Stimulated activated CD8-positive, alpha-beta memory T cell treated with anti-CD3 and anti-CD28 coated beads, Interleukin-15, amount 100 ng/mL, for 24 hours (primary cell): ENCODE data around the gene ACRBP.

Source experiments
- DNase-seq: peaks from one replicate; pipeline ENCODE4 v3.0.0-alpha.2; 2020; ENCODE audit warnings: low read depth

The ACRBP gene

DNA sequence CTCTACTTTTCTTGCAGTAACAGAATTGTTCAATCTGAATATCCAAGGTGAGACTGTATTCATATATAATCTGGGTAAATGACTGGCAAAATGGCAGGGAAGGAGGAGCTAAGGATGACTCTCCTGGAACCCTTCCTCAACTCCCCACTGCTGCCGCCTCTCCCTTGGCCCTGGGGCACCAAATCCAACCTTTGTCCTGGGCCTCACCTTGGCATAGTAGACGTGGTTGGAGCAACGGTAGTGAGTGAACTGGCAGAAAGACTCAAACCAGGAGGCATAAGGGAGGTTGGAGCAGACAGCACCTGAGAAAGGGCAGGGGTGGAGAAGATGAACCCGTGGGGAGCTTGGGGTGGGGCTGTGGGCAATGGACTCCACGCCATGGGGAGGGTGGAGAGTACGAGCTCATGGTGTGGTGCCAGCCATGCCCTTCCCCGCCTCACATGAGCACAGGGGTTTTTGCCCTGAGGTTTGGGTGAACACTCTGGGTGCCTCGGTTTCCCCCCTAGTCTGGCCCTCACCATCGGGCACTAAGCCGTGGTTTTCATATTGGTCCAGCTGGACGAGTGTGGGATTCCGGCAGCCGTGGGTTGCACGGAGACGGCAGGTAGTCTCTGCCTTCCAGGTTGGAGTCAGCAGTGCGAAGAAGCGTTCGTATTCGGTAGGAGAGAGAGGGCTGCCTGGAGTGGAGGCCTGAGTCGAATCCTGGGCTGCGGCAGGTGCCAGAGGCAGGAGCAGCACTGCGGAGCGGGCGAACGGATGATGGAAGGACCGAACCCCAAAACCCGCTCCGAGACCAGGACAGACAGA, 753 bp downstream of the ACRBP start:
- no peak for DNase-seq

DNA sequence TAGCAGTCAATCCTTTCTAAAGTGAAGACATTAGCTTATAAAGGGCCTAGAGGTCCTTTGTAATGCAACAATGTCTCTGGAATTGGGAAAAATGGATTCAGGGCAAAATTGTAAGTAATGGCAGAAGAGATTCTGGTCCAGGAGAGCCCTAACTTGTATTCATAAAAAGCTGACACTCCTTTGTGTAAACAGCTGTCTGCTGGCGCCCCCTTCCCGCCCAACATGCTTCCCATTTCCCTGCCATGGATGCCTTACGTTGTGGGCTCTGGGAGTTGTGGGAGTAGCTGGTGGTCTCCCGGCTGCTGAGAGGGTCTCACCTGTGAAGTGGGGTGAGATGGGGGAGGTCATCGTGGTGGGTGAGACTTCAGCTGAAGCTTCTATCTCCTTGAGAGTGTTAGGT, 2.3 kb downstream of the ACRBP start:
- DNase-seq = no peak

DNA sequence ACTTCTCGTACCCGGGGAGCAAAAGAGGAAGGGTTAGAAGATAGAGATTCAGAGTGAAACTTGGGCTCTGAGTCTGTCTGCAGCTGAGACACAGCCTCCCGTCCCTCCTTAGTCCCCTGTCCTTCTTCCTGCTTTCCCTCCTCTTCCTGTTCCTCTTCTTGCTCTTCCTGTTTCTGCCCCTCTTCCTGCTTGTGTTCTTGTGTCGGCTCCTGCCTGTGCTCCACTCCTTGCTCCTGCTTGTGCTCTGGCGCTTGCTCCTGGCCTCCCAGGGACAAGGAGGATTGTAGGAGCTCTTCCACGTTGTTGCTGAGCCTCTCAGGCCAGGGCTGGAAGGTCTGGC, 3.0 kb downstream of the ACRBP start:
- DNase-seq = no peak

DNA sequence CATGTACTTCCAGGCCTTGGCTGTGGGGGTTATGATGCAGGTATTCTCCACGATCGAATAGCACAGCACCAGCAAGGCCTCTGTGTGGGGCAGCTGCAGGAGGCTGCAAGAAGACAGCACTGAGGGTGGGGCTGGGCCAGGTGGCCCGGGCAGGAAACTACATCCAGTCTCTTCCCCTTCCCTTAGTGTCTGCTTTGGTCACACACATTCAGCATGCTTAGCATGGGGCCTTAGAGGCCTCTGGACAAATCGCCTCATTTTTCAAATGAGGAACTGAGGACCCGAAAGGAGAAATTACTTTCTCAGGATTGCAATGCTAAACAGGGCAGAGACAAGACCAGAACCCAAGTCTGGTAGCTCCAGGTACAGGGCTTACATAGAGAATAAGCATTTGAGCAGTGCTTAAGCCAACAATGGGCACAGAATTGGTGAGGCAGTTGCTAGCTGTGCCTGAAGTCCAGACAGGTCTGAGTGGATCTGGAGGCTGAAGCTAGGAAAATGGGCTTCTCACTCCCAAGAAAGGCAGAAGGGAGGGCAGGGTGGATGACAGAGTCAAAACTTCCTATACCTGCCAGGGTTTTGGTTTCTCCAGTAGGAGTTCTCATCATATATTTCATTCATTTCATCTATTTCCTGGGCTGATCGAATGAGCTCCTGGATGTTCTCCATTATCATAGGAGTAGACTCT, 3.5 kb downstream of the ACRBP start:
- no peak for DNase-seq

DNA sequence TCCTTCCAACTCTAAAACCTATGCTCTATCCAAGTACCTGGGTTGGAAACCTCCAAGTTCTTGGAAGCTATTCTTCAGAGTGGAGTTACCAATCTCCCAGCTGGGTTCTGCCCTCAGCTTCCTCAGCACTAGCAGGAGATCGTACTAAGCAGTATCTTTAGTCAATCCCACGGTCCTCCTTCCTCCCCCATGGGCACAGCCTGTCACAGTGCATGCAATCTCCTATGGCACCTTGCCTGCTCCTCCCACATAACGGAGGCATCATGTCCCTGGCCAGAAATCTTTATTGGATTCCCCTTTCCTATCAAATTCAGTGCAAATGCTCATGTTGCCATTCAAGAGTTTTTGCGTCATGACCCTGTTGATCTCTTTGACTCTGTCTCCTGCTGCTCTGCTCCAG, 6.1 kb downstream of the ACRBP start:
- no peak for DNase-seq

DNA sequence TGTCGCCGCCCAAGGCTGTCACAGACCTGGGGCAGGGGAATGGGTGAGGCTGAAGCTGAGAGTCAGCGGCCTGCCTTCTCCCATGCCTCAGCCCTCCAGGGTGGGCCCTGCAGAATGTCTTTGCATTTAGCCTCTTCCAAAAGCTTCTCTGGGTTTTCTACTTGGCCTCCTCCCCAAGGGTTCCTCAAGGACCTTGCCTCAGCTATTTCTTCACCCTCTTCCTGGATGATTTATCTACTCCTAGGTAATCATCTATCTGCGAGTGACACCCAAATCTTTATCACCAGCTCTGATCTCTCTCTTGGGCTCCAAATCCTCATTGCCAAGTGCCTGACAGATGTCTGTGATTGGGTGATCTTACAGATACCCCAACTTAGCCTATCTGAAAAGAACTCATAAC, 6.7 kb downstream of the ACRBP start:
- no peak for DNase-seq

DNA sequence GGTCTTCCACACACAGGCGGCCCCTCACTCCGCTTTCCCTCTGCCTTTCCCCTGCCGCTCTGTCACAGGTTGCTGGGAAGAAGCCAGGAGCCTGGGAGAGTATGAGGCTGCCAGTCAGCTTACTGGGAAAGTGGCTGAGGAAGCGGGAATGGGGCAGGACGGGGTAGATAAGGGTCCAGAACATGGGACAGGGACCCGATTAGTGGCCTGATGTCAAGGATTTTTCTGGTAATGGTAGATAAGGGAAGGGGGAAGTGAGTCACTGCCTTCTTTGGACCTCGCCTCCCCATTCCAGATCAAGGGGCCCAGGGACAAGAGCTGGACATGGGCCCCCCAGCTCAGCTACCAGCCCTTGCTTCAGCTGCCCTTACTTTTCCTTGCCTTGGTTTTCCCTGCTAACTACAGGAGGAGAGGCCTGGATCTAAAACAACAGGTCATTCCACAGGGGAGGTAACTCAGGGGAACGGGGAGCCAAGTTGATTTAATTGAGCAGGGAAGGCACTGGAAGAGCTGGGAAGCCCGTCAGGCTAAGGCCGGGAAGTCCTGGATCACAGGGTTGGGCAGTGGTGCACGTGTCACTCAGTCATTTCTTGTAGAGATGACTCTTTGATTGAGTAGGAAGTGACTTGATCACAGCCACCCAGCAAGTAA, 8.0 kb downstream of the ACRBP start:
- DNase-seq = no peak

DNA sequence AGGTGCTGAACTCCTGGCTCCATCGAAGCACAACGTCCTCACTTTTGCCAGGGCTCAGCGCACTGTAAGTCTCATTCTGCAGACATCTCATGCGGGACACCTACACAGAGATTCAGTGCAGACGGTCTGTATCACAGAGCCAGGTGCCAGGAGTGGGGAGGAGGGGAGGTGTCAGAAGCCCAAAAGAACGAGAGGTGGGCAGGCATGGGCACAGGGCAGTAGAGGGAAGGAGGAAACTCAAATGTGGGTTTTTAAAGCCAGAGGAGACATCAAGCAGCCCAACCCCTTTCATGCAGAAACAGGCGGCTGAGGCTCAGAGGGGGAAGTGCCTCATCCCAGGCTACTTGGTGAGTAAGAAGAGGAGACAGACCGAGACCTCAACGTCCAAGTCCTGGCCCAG, 8.9 kb downstream of the ACRBP start:
- no peak for DNase-seq

DNA sequence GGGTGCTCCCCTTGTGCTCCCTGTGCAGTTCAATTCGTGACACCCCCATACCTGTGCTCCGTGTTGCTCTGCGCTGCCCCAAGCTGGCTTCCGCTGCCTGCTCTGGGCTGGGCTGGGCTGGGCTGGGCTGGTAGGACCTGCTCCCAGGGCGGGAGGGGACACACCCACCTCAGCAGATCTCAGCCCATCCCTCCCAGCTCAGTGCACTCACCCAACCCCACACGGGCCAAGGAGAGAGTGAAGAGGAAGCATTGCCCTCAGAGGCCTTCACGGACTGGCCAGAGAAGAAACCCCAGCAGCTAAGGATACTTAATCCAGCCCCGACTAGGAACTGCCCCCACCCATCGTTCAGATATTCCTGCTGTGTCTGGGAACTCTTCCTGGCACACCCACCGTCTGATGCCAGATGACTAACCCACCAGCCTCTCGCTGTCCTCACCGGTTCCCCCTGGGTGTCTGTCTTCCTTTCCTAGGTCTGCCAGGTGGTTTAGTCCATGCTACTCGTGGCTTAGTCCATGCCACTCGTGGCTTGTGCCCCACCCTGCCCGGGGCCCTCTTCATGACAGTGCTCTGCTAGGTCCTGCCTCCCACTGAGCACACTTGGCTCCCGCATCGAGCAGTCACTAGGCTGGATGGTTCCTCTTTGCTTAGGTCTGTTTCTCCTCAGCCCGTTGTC, 11.2 kb downstream of the ACRBP start, which contains the start of gene LPAR5:
LPAR5 (minus strand) TSS at position 104 of the 676 bp plus-strand sequence. CDS start 14,711 bp downstream, outside the sequence.
- no peak for DNase-seq

DNA sequence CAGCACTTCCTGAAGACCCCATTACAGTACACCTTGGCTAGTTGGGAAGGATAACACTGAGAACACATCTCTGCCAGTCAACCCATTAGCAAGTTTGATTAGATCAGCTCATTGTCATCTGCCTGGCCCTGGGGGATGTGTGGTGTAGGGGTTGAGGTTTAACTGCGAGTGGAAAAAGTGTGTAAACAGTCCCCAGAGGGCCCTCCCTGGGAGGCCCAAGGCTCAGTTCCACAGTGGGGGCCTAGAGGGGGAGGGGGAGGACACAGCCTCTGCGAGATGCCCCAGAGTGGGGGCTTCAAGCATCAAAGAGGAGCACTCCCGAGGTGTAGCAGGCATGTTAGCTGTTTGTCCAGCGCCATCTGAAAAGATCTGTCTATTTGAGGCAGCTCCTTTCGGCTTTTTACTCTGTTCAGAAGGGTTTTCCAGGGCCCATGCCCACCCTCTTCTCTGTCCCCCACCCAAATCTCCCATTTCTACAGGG, 11.8 kb downstream of the ACRBP start:
- DNase-seq = no peak

DNA sequence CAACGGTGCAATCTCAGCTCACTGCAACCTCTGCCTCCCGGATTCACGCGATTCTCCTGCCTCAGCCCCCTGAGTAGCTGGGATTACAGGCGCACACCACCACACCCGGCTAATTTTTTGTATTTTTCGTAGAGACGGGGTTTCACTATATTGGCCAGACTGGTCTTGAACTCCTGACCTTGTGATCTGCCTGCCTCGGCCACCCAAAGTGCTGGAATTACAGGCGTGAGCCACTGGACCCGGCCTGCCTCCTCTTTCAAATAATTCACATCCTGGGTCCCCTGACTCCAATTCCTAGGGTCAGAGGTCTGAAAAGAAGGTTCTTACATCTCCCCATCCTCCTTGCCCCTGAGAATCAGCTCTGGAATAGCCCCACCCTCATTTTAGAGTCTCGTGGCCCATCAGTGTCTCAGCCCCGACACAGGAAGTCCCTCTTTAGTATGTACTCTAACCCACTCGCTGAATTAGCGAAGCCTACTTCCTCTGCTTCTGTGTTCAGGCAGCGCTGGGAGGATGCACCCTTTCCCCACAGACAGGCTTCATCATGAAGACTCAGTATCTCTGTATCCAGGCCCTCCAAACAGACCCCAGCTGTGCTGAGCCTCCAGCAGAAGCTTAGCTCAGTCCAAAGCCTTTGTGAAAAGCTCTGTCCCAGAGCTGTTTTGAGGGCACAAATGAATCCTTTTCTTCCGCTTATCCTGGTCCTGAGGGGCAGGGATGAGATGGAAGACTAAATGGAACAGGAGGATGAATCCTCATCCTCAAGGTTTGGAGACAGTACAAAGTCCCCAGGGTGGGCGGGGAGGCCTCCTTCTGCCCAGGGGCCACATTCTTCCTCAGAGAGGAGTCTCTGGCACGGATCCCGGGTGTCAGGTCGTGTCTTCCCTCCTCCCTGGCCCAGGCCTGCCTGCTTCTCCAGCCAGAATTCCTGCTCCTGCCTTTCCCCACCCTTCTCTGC, 14.9 kb downstream of the ACRBP start:
- DNase-seq = no peak

DNA sequence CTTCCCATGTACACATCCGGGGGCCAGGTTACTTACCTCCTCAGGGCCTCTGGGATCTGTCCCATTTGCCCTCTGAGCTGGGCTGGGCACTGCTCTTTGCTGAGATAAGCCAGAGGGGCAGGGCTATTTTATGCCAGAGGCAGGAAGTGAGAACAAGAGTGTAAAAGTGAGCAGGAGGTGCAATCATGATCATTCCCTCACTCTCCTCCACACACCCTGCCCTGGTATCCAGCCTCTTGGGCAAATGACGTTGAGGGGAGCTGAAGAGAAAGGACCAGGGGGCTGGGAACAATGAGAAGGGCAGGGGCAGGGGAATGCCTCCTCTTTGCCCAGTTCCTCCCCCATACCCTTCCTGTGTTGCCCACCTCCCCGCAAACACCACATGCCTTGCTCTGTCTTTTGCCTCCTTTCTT, 15.7 kb downstream of the ACRBP start:
- no peak for DNase-seq

DNA sequence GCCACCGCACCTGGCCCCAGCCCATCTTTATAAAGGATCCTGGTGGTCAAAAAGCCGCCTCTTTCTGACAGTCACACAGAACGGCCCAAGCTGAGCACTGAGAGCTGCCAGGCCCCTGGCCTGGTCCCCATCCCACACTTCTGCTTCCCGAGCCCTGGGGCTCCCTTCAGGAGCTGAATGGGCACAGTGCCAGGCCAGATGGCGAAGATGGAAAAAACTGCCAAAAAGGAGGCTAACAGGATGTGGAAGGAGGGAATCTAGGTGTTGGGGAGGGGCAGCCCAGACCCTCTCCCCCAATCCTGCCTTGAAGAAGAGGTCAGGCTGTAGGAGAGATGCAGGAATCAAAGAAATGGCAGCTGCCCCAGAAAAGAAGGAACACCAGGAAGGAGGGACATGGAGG, 16.5 kb downstream of the ACRBP start:
- DNase-seq = no peak

DNA sequence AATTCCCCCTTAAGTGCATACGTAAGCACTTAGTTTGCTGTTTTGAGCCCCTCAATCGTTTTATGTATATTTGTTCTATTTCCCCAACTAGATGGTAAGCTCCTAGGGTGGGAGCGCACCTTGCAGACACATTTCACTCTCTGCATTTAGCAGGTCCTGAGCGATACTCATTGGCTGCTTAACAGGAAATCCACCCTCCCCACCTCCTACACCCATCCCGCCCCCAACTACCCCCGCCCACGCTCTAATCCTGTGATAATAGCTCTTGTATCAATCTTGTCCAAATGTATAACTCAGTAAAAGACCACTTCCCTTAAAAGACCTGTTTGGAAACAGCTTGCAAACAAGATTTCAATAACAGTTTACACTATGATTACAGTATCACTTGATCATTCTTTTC, 19.6 kb downstream of the ACRBP start:
- no peak for DNase-seq

DNA sequence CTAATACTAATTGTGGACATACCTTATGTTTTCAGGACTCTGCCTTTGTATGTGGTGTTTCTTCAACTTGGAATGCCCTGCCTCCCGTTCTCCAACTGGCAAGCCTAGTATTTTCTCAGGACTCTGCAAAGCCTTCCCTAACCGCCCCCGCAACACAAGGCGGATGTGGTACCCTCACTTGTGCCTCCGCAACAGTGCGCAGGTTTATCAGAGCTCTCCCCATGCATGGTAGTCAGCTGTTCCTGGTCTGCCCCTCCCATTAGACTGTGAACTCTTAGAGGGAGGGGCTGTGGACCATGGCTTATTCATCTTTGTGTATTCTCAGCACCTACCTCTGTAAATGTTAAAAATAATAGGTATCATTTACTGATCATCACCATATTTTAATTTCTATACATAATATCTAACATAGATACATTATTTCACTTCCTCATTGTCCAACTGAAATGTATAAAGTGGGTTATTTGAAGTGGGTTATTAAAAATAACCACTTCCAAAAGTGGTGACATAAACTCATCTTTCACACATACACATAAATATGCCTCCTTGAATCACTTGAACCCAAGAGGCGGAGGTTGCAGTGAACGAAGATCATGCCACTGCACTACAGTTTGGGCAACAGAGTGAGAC, 20.5 kb downstream of the ACRBP start:
- DNase-seq = no peak

DNA sequence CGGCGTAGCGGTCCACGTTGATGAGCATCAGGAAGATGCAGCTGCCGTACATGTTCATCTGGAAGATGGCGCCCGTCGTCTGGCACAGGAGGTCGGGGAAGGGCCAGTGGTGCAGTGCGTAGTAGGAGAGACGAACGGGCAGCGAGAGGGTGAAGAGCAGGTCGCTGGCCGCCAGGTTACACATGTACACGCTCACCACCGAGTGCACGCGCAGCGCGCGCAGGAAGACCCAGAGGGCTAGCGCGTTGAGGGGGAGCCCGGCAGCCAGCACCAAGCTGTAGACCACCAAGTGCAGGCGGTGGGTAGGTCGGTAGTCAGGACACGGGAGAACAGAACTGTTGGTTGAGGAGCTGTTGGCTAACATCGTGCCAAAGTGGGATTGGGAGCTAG, 26.4 kb downstream of the ACRBP start:
- DNase-seq = no peak

DNA sequence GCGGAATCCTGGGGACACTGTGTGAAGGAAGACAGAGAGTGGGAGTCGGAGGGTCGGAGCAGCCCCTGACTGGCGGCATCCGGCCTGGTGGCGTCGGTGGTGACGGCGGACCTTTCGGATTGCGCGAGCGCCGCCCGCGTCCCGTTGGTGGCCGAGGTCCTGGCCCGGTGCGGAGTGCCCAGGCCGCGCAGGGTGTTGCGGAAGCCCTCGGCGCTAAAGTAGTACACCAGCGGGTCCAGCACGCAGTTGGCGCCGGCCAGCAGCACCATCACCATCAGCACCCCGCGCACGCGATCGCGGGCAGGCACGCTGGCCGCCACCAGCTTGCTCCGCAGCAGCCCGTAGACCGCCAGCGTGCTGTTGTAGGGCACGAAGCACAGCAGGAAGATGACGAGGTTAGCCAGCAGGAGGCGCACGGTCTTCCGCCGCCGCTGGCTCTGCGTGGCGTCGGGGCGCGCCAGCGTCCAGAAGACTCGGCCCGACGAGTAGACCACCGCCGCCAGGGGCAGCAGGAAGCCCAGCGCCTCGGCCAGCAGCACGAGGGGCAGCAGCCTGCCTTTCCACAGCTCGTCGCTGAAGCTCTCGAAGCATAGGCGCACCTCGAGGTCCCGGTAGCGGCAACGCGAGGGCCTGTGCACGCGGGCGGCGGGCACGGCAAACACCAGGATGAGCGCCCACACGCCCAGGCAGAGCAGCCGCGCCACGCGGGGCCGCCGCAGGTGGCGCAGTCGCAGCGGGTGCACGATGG, 26.9 kb downstream of the ACRBP start:
- no peak for DNase-seq

DNA sequence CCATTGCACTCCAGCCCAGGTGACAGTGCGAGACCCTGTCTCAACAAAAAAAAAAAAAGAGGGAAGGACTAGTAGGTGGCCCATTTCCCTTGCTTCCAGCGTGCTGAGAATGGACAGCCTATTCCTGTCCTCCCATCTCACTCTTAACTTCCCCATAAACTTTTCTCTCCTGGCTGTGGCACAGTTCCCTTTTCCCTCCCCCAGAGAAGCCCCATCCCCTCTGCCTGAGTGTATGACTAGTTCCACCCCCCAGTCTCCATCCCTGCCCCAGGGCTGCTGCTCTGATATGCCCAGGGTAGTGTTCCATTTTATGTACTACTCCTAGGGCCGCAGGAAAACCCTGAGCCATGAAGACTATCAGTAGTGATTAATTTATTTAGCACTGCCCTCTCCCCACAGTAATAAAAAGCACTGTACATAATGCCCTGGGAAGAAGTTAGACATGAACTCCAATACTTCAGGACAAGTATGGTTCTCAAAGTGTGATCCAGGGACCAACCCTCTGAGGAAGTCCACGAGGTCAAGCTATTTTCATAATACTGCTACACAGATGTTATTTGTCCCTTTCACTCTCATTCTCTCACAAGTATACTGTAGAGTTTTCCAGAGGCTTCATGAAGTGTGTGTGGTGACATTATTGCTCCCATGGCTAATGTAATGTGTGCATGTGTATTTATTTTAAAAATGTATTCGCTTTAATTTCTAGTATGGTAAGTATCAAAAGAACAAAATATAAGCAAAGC, 28.6 kb downstream of the ACRBP start:
- no peak for DNase-seq

DNA sequence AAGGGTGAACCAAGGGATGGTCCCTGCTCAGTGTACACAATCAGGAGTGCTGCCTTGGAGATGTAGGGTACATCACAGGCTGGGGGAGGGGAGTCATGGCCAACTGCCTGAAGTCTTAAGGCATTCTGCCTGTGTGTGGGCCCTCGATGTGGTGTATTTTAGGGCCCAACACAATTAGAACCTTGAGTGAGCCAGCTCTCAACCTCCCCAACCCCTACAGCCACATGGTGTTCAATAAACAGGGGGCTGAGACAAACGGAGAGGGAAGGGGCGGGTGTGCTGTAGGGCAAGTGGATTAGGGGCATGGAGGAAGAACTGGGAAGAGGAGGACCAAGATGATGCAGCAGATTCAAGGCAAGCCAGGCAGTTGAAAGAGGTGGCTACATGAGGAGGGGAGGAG, 31.4 kb downstream of the ACRBP start:
- no peak for DNase-seq
